ENCODE results near the gene BCKDK. TPM values are rescaled to one million over a fixed set of nuclear protein-coding genes. Genes with fewer than 3 reads are reported as not detected.

BCKDK gene
- total and polyA plus RNA-seq, 2 of the 13 experiments (the other 11 are each of a cell fraction or from before 2014, with no cell fraction given) = 24.9 to 42.6 TPM

DNA sequence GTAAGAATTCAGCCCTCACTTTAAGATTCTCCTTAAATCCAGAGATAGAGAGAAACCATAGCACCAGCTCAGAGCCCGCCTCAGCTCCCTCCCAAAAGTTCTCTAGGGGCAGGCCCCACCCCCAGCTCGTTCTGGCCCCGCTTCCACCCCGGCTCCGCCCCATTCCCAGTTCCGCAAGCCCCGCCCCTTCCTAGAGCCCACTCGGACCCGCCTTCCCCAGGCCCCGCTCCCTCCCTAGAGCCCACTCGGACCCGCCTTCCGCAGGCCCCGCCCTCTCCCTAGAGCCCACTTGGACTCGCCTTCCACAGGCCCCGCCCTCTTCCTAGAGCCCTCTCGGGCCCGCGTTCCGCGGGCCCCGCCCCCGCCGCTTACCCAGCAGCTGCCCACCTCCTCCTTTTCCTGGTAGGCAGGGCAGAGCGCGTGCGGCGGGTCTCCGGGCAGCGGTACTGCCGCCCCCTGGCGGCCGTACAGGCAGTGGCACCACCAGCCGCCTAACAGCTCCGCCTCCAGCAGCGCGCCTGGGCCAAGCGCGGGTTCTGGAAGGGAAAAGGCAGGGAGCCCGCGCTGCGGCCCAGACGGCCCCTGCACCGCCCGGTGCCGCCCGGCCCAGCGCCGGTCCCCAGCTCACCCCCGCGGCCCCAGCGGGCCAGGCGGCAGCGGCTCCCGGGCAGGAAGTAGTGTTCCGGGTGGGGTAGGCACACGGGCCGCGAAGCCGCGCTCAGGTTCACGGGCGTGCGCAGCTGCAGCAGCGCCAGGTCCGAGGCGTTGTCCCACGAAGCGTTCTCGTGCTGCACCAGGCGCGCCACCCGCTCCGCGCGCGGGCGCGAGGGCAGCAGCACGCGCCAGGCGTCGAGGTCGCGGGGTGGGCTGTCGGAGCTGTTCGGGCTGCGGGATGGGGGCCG, 34.2 kb downstream of the BCKDK start (continued):
- TF ChIP-seq ZNF614 (CRISPR knock-in tag; IDR thresholded peaks at IDR 0.05; ENCODE audit: borderline replicate concordance) (peak; percentile 71; the same call in 1 of the 2 replicates), DMAP1 (CRISPR knock-in tag; IDR thresholded peaks at IDR 0.05) (peak; percentile 65), KDM6A (CRISPR knock-in tag; IDR thresholded peaks at IDR 0.05; ENCODE audit: low read depth) (0 out of 2 replicates have a peak, but pooled peaks have one; percentile 11), SALL2 (CRISPR knock-in tag; IDR thresholded peaks at IDR 0.05) (peak; percentile 83), ZNF710 (CRISPR knock-in tag; IDR thresholded peaks at IDR 0.05; ENCODE audit: borderline replicate concordance) (peak; percentile 66; the same call in 1 of the 2 replicates), GABPA (IDR thresholded peaks at IDR 0.05; ENCODE audit: low read depth, low read length) (peak; percentile 26; the same call in 1 of the 2 replicates), GABPA (CRISPR knock-in tag; IDR thresholded peaks at IDR 0.05; ENCODE audit: low read depth) (peak; percentile 69), ZNF274 (CRISPR knock-in tag; IDR thresholded peaks at IDR 0.05) (peak; percentile 77), HMGXB4 (CRISPR knock-in tag; IDR thresholded peaks at IDR 0.05; ENCODE audit: borderline replicate concordance in 1 of 2, low read depth in 1 of 2) (peak; percentile 92 to 95), ZNF335 (CRISPR knock-in tag; IDR thresholded peaks at IDR 0.05) (peak; percentile 89), MAF1 (CRISPR knock-in tag; IDR thresholded peaks at IDR 0.05; ENCODE audit: borderline replicate concordance) (peak; percentile 71; the same call in 1 of the 2 replicates), TFE3 (CRISPR knock-in tag; IDR thresholded peaks at IDR 0.05) (peak; percentile 85), KLF12 (CRISPR knock-in tag; IDR thresholded peaks at IDR 0.05; ENCODE audit: borderline replicate concordance) (no peak; the same call in 1 of the 2 replicates), AGO2 (optimal IDR thresholded peaks at IDR 0.05; ENCODE audit: low read depth, low read length) (no peak), SOX6 (IDR thresholded peaks at IDR 0.05) (no peak), SOX6 (CRISPR knock-in tag; IDR thresholded peaks at IDR 0.05) (peak; percentile 75)
- TF ChIP-seq, protein P1, sequence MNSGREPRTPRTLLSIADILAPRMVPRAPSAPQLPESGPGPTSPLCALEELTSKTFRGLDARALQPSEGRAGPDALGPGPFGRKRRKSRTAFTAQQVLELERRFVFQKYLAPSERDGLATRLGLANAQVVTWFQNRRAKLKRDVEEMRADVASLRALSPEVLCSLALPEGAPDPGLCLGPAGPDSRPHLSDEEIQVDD (CRISPR knock-in tag; IDR thresholded peaks at IDR 0.05; ENCODE audit: borderline replicate concordance) = peak; percentile 69; the same call in 1 of the 2 replicates
- TF ChIP-seq, protein P2, sequence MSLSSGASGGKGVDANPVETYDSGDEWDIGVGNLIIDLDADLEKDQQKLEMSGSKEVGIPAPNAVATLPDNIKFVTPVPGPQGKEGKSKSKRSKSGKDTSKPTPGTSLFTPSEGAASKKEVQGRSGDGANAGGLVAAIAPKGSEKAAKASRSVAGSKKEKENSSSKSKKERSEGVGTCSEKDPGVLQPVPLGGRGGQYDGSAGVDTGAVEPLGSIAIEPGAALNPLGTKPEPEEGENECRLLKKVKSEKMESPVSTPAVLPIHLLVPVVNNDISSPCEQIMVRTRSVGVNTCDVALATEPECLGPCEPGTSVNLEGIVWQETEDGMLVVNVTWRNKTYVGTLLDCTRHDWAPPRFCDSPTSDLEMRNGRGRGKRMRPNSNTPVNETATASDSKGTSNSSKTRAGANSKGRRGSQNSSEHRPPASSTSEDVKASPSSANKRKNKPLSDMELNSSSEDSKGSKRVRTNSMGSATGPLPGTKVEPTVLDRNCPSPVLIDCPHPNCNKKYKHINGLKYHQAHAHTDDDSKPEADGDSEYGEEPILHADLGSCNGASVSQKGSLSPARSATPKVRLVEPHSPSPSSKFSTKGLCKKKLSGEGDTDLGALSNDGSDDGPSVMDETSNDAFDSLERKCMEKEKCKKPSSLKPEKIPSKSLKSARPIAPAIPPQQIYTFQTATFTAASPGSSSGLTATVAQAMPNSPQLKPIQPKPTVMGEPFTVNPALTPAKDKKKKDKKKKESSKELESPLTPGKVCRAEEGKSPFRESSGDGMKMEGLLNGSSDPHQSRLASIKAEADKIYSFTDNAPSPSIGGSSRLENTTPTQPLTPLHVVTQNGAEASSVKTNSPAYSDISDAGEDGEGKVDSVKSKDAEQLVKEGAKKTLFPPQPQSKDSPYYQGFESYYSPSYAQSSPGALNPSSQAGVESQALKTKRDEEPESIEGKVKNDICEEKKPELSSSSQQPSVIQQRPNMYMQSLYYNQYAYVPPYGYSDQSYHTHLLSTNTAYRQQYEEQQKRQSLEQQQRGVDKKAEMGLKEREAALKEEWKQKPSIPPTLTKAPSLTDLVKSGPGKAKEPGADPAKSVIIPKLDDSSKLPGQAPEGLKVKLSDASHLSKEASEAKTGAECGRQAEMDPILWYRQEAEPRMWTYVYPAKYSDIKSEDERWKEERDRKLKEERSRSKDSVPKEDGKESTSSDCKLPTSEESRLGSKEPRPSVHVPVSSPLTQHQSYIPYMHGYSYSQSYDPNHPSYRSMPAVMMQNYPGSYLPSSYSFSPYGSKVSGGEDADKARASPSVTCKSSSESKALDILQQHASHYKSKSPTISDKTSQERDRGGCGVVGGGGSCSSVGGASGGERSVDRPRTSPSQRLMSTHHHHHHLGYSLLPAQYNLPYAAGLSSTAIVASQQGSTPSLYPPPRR (CRISPR knock-in tag; IDR thresholded peaks at IDR 0.05; ENCODE audit: borderline replicate concordance) = peak; percentile 61; the same call in 1 of the 2 replicates
